ENCODE measurements around the gene ADORA2B. TPM values are rescaled to one million over a fixed set of nuclear protein-coding genes. Genes with fewer than 3 reads are reported as not detected.
A peak's percentile ranks its signal among the peaks of the same experiment; 100 is the strongest.

ADORA2B gene
- total RNA-seq, 2 donors from 2014 or later: 20.8 to 39.4 TPM

DNA sequence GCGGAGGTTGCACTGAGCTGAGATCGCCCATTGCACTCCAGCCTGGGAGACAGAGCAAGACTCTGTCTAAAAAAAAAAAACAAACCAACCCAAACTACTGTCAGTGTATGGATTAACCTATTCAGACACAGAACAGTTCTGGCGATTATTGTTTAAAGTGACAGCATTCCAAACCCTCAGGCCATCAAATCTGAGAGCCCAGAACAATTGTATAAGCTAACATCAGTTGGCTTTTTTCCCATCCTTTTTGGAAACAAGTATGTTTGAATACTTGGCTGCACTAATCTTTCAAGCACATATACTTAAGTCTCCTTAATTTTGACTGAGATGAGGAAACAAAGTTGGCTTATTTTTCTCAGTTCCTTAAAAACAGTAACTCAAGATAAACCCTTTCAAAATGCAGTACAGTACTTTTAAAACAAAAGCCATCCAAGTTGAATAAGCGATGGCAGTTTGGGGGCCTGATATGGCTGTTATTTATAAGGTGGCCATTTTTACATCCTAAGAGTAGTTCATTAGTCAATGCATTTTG is 53.2 kb downstream of the ADORA2B start:
- intact Hi-C loops (cut with DNase I): loop anchor here (5.0 kb wide), 1 partner anchor 171 kb away; no protein-coding TSS in a partner anchor
- H3K4me1 ChIP-seq: peaks cover 10% of the 10 kb centered on the region
- TF ChIP-seq, protein P1, sequence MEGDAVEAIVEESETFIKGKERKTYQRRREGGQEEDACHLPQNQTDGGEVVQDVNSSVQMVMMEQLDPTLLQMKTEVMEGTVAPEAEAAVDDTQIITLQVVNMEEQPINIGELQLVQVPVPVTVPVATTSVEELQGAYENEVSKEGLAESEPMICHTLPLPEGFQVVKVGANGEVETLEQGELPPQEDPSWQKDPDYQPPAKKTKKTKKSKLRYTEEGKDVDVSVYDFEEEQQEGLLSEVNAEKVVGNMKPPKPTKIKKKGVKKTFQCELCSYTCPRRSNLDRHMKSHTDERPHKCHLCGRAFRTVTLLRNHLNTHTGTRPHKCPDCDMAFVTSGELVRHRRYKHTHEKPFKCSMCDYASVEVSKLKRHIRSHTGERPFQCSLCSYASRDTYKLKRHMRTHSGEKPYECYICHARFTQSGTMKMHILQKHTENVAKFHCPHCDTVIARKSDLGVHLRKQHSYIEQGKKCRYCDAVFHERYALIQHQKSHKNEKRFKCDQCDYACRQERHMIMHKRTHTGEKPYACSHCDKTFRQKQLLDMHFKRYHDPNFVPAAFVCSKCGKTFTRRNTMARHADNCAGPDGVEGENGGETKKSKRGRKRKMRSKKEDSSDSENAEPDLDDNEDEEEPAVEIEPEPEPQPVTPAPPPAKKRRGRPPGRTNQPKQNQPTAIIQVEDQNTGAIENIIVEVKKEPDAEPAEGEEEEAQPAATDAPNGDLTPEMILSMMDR (IDR thresholded peaks at IDR 0.05): no peak
- no peak for DNase-seq
- H3K27me3 ChIP-seq: no peaks in the 10 kb centered on the region
- H3K36me3 ChIP-seq: no peaks in the 10 kb centered on the region
- peak overlapping the region; percentile 87 for H3K27ac ChIP-seq
- no peak overlapping the region for H3K9ac ChIP-seq (ENCODE audit: low read depth in 2 of 2, low read length in 2 of 2)
- no peaks in the 10 kb centered on the region for H3K9me3 ChIP-seq
- no peak overlapping the region for H3K4me3 ChIP-seq

DNA sequence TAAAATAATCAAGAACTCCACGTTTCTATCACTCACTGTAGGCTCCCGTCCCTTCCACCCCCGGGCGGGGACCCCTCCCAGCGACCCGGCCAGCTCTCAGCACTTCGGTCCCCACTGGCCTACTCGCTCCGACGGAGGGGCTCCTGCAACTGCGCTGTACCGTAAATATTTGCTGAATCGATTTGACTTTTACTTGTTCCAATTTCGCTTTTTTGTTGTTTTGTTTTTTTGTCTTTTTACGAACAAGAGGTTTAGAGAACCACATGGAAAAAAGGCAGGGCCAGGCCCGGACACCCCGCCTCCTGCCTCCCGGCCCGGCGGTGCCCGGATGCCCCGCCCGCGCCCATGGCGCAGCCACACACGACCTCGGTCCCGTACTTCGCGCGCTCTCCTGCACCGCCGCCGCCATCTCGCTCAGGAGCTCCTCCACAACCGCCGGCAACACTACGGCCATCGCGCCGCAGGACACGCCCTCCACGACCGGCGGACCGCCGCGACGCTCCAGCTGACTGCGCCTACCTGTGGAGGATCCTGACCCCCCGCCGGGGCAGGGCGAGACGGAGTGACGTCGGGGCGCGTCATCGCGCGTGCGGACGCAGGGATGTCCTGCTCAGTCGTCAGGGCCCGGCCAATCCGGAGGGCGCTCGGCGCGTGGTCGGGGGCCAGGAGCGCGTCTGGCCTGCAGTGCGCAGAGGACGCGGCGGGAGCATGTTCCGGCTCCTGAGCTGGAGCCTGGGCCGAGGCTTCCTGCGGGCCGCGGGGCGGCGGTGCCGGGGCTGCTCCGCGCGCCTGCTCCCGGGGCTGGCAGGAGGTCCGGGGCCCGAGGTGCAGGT is 54.4 kb downstream of the ADORA2B start, which contains the start of the genes TTC19 and ZSWIM7:
TTC19 (plus strand) TSS at position 684 of the 833 bp plus-strand sequence; CDS start at position 709, 25 bp downstream.
ZSWIM7 (minus strand) TSS at position 564 of the 833 bp plus-strand sequence; CDS start at position 454, 110 bp downstream.
- intact Hi-C loops (cut with DNase I): loop anchor here (5.0 kb wide), 1 partner anchor 172 kb away; no protein-coding TSS in a partner anchor
- H3K4me1 ChIP-seq: peaks cover 10% of the 10 kb centered on the region
- peak within 1 kb of the TSS; percentile 78 for H3K4me3 ChIP-seq
- H3K36me3 ChIP-seq: peaks cover 11% of the 10 kb centered on the region
- no peaks in the 10 kb centered on the region for H3K9me3 ChIP-seq
- TF ChIP-seq, protein P1 (IDR thresholded peaks at IDR 0.05): no peak
- peak within 1 kb of the TSS; percentile 79 to 92 for H3K9ac ChIP-seq (ENCODE audit: low read depth in 2 of 2, low read length in 2 of 2)
- H3K27me3 ChIP-seq: no peaks in the 10 kb centered on the region
- peak; percentile 98 for DNase-seq
- peak within 1 kb of the TSS; percentile 87 for H3K27ac ChIP-seq

DNA sequence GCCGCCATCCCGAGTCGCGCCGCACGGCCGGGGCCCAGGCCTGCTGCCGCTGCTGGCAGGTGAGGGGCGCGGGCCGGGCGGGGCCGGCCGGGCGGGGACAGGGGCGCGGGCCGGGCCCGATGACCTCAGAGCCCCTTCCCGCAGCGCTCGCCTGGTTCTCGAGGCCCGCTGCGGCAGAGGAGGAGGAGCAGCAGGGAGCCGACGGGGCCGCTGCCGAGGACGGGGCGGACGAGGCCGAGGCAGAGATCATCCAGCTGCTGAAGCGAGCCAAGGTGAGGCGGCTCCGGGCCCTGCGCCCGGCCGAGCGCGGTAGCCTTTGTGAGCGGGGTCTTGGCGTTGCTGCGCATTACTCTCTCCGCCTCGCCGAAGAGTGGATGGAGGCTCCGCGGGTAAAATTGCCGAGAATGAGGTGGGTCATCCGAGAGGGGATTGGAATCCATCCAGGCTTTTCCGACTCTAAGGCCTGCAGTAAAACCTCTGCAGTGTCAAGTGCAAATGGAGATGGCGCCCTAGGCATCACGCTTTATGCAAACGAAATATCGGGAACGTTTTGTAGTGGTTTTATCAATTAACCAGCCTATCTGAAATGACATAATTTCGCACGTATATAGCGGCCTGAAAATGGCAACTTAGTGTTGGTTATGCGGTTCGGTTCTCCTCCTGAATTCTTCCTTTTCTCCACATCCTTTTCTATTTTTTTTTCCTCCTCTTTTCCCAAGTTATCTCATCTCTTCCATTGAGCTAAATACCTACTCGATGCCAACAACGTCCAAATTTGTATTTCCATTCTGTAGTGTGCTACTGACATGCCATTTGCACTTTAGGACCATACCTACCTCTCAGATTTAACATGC is 55.3 kb downstream of the ADORA2B start:
- Histone ChIP-seq H3K27ac (peak overlapping the region; percentile 87), H3K9ac (ENCODE audit: low read depth in 2 of 2, low read length in 2 of 2) (peak overlapping the region; percentile 79 to 92), H3K4me1 (peaks cover 10% of the 10 kb centered on the region), H3K36me3 (peaks cover 12% of the 10 kb centered on the region), H3K9me3 (no peaks in the 10 kb centered on the region), H3K27me3 (no peaks in the 10 kb centered on the region), H3K4me3 (peak overlapping the region; percentile 78)
- TF ChIP-seq, protein P1 (IDR thresholded peaks at IDR 0.05): no peak
- DNase-seq: no peak
- intact Hi-C loops (cut with DNase I): loop anchor here (5.0 kb wide), 1 partner anchor 173 kb away; no protein-coding TSS in a partner anchor

DNA sequence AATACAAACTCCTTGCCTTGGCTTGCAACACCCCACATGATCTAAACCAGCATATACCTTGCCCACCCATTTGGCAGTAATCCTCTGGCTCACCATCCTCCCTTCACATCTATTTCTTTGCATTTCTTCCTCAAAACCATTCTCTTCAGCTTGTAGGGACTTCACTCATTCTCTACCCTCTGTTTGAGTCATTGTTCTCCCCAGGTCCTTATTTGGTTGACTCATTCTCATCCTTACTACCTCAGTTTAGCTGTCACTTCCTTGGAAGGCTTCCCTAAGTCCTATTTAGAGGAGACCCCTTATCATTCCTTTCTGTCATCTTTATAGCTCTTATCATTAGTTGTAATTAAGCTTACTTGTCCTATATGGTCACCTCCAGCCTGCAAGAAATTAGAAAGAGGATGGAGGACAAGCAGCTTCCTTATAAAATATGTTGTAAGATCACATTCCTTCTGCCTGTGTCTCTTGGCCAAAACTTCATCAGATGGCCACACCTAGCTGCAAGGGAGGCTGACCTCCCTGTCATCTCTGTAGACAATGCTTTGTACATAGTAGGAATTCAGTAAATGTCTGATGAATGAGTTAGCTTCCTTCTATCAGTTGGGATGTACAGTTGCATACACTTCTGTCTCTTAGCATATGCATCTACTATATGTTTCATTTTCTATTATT is 56.4 kb downstream of the ADORA2B start:
- TF ChIP-seq, protein P1 (IDR thresholded peaks at IDR 0.05): no peak
- Histone ChIP-seq H3K36me3 (peaks cover 12% of the 10 kb centered on the region), H3K9me3 (no peaks in the 10 kb centered on the region), H3K27ac (no peak overlapping the region), H3K4me1 (peaks cover 10% of the 10 kb centered on the region), H3K9ac (ENCODE audit: low read depth in 2 of 2, low read length in 2 of 2) (no peak overlapping the region), H3K4me3 (peak overlapping the region; percentile 78), H3K27me3 (no peaks in the 10 kb centered on the region)
- DNase-seq: no peak
- intact Hi-C loops (cut with DNase I): no loop called here
